Caco-2 (cell line): Measurements from ENCODE around the gene CRTC1. TPM values are rescaled to one million over a fixed set of nuclear protein-coding genes. Genes with fewer than 3 reads are reported as not detected.

ENCODE experiments used
- BruUV-seq: library from RNA; stranded (reverse); fragments of 400-500 nt; replicated peaks from 2 replicates; lab custom pipeline; 2021; lab: Mats Ljungman, UMichigan
- CTCF ChIA-PET: fragments of 300-600 bp; sonication (Branson Sonifier 250); formaldehyde crosslinking; loops from one replicate; lab custom pipeline; 2022; ENCODE audit warnings: antibody characterized with exemption; lab: Charles Lee
- POLR2A ChIA-PET: fragments of 300-600 bp; sonication (Branson Sonifier 250); formaldehyde crosslinking; loops from one replicate; lab custom pipeline; 2022; ENCODE audit warnings: antibody characterized with exemption; lab: Charles Lee
- DNase-seq, 2 experiments: peaks; one replicate each; pipeline versions ENCODE4 v3.0.0 to v3.0.0-alpha.2; 2020 to 2022
- H3K27me3 ChIP-seq: replicated peaks from 2 replicates; pipeline ENCODE4 v1.6.0; 2011; ENCODE audit warnings: low read length; ENCODE audit not compliant: control insufficient read depth, insufficient read depth
- H3K36me3 ChIP-seq: 2 replicates; pipeline ENCODE4 v1.5.1; 2011; ENCODE audit warnings: low read length; ENCODE audit not compliant: control insufficient read depth, insufficient read depth
- H3K4me1 ChIP-seq: fragments of 250-450 bp; sonication (Bioruptor Pico); 2 replicates; pipeline ENCODE4 v1.5.1; 2020; ENCODE audit warnings: mild to moderate bottlenecking
- H3K4me3 ChIP-seq: 2 replicates; pipeline ENCODE4 v1.5.1; 2011; ENCODE audit warnings: low read depth, mild to moderate bottlenecking, control low read depth, low read length
- H3K9me3 ChIP-seq: fragments of 250-450 bp; sonication (Bioruptor Pico); 2 replicates; pipeline ENCODE4 v1.5.1; 2020; ENCODE audit warnings: mild to moderate bottlenecking, moderate library complexity
- H3K27ac Mint-ChIP-seq: one replicate; pipeline ENCODE4 v1.8.0; 2022; ENCODE audit warnings: mixed read lengths; ENCODE audit not compliant: unreplicated experiment
- H3K27me3 Mint-ChIP-seq: one replicate; pipeline ENCODE4 v1.8.0; 2022; ENCODE audit warnings: mixed read lengths; ENCODE audit not compliant: insufficient read depth, unreplicated experiment
- H3K36me3 Mint-ChIP-seq: one replicate; pipeline ENCODE4 v1.8.0; 2022; ENCODE audit warnings: mild to moderate bottlenecking, mixed read lengths; ENCODE audit not compliant: insufficient read depth, unreplicated experiment
- H3K4me1 Mint-ChIP-seq: one replicate; pipeline ENCODE4 v1.8.0; 2022; ENCODE audit warnings: low read depth, mixed read lengths; ENCODE audit not compliant: unreplicated experiment
- H3K4me3 Mint-ChIP-seq: one replicate; pipeline ENCODE4 v1.8.0; 2022; ENCODE audit warnings: mild to moderate bottlenecking, moderate library complexity, mixed read lengths; ENCODE audit not compliant: unreplicated experiment
- H3K9me3 Mint-ChIP-seq: one replicate; pipeline ENCODE4 v1.8.0; 2022; ENCODE audit warnings: mixed read lengths; ENCODE audit not compliant: unreplicated experiment
- CTCF ChIP-seq, 2 experiments: fragments of 200-600 bp in 1 of 2; IDR thresholded peaks; 1 replicate in 1 of 2; 2 replicates in 1 of 2; pipeline versions ENCODE4 v1.5.1 to v1.8.0; 2011 to 2022; ENCODE audit warnings: antibody characterized with exemption in 1 of 2, control low read depth in 1 of 2, inconsistent platforms in 1 of 2, low read depth in 1 of 2, low read length in 1 of 2, mild to moderate bottlenecking in 1 of 2, moderate library complexity in 1 of 2; ENCODE audit not compliant: insufficient read depth in 1 of 2, severe bottlenecking in 1 of 2, unreplicated experiment in 1 of 2
- intact Hi-C: fragments of 100-400 bp; cut with micrococcal nuclease; formaldehyde crosslinking; loops from one replicate; pipeline ENCODE4 v1.10.0; 2022; ENCODE audit not compliant: unreplicated experiment
- total RNA-seq: library from RNA; stranded (reverse); gene quantifications from 2 replicates; pipeline ENCODE4 v1.2.3, GENCODE V29; 2022

Gene CRTC1
- total RNA-seq, 1 experiment from 2014 or later = 13.8 TPM

DNA sequence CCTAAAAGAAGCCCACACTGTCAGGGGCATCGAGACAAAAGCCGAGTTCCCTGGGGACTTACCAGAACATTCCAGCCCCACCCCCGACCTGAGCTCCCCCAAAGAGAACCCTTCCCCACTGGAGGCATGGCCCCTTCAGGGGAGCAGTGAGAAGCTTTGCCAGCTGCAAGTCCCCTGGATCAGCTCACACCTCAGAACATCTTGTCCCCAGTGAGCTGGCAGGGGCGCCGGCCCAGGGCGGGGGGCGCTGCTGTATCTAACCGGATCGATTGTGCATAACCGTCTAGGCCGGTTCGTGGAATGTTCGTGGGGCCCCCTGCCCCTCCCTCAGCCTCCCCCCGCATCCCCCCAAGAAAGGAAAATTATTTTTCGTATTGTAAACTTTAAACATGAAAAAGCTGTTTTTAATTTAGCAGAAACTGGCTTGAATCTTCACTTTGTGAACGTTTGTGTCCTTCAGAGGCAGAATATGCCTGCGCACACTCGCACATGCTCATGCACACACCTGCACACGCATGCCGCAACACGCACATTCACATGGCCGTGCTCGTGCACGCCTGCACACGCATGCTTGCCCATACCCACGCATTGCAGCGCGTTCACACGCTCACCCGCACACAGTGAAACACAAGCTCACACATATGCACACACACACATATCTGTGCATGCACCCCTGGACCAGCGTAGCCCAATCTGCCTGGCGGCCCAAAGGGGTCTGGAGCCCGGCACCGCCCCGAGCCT, 12.0 kb upstream of the CRTC1 start:
- H3K36me3 ChIP-seq = no peaks in the 10 kb centered on the region; the same call in 1 of the 2 replicates
- no peaks in the 10 kb centered on the region for H3K4me1 ChIP-seq
- TF ChIP-seq CTCF (IDR thresholded peaks at IDR 0.05; ENCODE audit: insufficient read depth in 1 of 2, low read depth in 1 of 2, low read length in 1 of 2, severe bottlenecking in 1 of 2, unreplicated experiment in 1 of 2) = no peak
- H3K9me3 ChIP-seq = no peaks in the 10 kb centered on the region
- no peaks in the 10 kb centered on the region for H3K9me3 Mint-ChIP-seq
- no peaks in the 10 kb centered on the region for H3K27me3 Mint-ChIP-seq
- H3K4me1 Mint-ChIP-seq = no peaks in the 10 kb centered on the region
- ChIA-PET CTCF (interaction anchor here (0.6 kb wide), 2 partner anchors 61 to 78 kb away, joined by 3 to 8 read pairs; no protein-coding TSS in a partner anchor), POLR2A (no interaction called here)
- intact Hi-C loops = loop anchor here (1.0 to 10.0 kb wide), 2 partner anchors 77 to 197 kb away; no protein-coding TSS in a partner anchor
- H3K27me3 ChIP-seq = no peaks in the 10 kb centered on the region
- no TSS peak for BruUV-seq
- H3K4me3 ChIP-seq = no peak overlapping the region
- no peak overlapping the region for H3K27ac Mint-ChIP-seq
- peaks cover 5% of the 10 kb centered on the region for H3K36me3 Mint-ChIP-seq
- DNase-seq = no peak
- H3K4me3 Mint-ChIP-seq = no peak overlapping the region

GRCh38 chr19:18672044-18672451, 11.4 kb upstream of the CRTC1 start:
- ChIA-PET CTCF (interaction anchor here (0.6 kb wide), 2 partner anchors 60 to 79 kb away, joined by 3 to 8 read pairs; no protein-coding TSS in a partner anchor), POLR2A (no interaction called here)
- no peak for TF ChIP-seq CTCF (IDR thresholded peaks at IDR 0.05; ENCODE audit: insufficient read depth in 1 of 2, low read depth in 1 of 2, low read length in 1 of 2, severe bottlenecking in 1 of 2, unreplicated experiment in 1 of 2)
- intact Hi-C loops = loop anchor here (1.0 to 10.0 kb wide), 2 partner anchors 78 to 197 kb away; no protein-coding TSS in a partner anchor
- BruUV-seq = no TSS peak
- Mint-ChIP-seq H3K4me1 (no peaks in the 10 kb centered on the region), H3K4me3 (no peak overlapping the region), H3K27me3 (no peaks in the 10 kb centered on the region), H3K36me3 (peaks cover 5% of the 10 kb centered on the region), H3K9me3 (no peaks in the 10 kb centered on the region), H3K27ac (no peak overlapping the region)
- no peaks in the 10 kb centered on the region for H3K9me3 ChIP-seq
- no peak overlapping the region for H3K4me3 ChIP-seq
- no peak for DNase-seq
- no peaks in the 10 kb centered on the region for H3K27me3 ChIP-seq
- H3K4me1 ChIP-seq = no peaks in the 10 kb centered on the region
- no peaks in the 10 kb centered on the region; the same call in 1 of the 2 replicates for H3K36me3 ChIP-seq

- Mint-ChIP-seq H3K27ac (no peak overlapping the region), H3K4me1 (no peaks in the 10 kb centered on the region), H3K9me3 (no peaks in the 10 kb centered on the region), H3K4me3 (no peak overlapping the region), H3K27me3 (no peaks in the 10 kb centered on the region), H3K36me3 (peaks cover 5% of the 10 kb centered on the region)
- no peaks in the 10 kb centered on the region for H3K4me1 ChIP-seq
- intact Hi-C loops = loop anchor here (1.0 to 10.0 kb wide), 2 partner anchors 78 to 198 kb away; no protein-coding TSS in a partner anchor
- H3K4me3 ChIP-seq = no peak overlapping the region
- no peaks in the 10 kb centered on the region; the same call in 1 of the 2 replicates for H3K36me3 ChIP-seq
- peak in 1 of 2 experiments; percentile 37 for TF ChIP-seq CTCF (IDR thresholded peaks at IDR 0.05; ENCODE audit: insufficient read depth in 1 of 2, low read depth in 1 of 2, low read length in 1 of 2, severe bottlenecking in 1 of 2, unreplicated experiment in 1 of 2)
- CTCF ChIA-PET = interaction anchor here (0.7 to 1.1 kb wide), 3 partner anchors 25 to 211 kb away, joined by 3 to 7 read pairs (median 4); no protein-coding TSS in a partner anchor
- POLR2A ChIA-PET = no interaction called here
- H3K27me3 ChIP-seq = no peaks in the 10 kb centered on the region
- peak in 1 of 2 experiments; percentile 33 for DNase-seq
- BruUV-seq = no TSS peak
- H3K9me3 ChIP-seq = no peaks in the 10 kb centered on the region
These were observed 10.7 kb upstream of the CRTC1 start for GRCh38 chr19:18672606-18673337.
